CD4-positive, alpha-beta memory T cell (primary cell): ENCODE data around the gene ACVR2B. TPM values are rescaled to one million over a fixed set of nuclear protein-coding genes. Genes with fewer than 3 reads are reported as not detected.

Experiments
- CTCF ChIA-PET: fragments of 350-600 bp; sonication (Branson Sonifier 250); formaldehyde crosslinking; loops from one replicate; lab custom pipeline; 2021; ENCODE audit warnings: inconsistent platforms; ENCODE audit not compliant: partially characterized antibody; lab: Charles Lee
- POLR2A ChIA-PET: fragments of 350-600 bp; sonication (Branson Sonifier 250); formaldehyde crosslinking; loops from one replicate; lab custom pipeline; 2021; ENCODE audit not compliant: partially characterized antibody; lab: Charles Lee
- DNase-seq, 5 donors: peaks; one replicate each; pipeline versions ENCODE4 v3.0.0 to v3.0.0-alpha.2; 2020 to 2022; ENCODE audit warnings: mixed read lengths in 1 of 5
- H3K27ac ChIP-seq: one replicate; pipeline ENCODE4 v1.7.0; 2013; ENCODE audit warnings: low read depth, low read length
- H3K27me3 ChIP-seq: 2 replicates; pipeline ENCODE4 v1.7.0; 2013; ENCODE audit warnings: mild to moderate bottlenecking, low read length, moderate library complexity; ENCODE audit not compliant: insufficient read depth
- H3K36me3 ChIP-seq: 2 replicates; pipeline ENCODE4 v1.7.0; 2013; ENCODE audit warnings: mild to moderate bottlenecking, low read length, moderate library complexity; ENCODE audit not compliant: insufficient read depth
- H3K4me1 ChIP-seq: 2 replicates; pipeline ENCODE4 v1.7.0; 2013; ENCODE audit warnings: mild to moderate bottlenecking, low read length, moderate library complexity; ENCODE audit not compliant: insufficient read depth
- H3K4me3 ChIP-seq, 2 donors: one replicate each; pipeline ENCODE4 v1.7.0; 2013; ENCODE audit warnings: low read length in 2 of 2, mild to moderate bottlenecking in 1 of 2
- H3K9me3 ChIP-seq, 2 donors: one replicate each; pipeline ENCODE4 v1.7.0; 2013; ENCODE audit warnings: low read length in 2 of 2, control low read depth in 1 of 2; ENCODE audit not compliant: control insufficient read depth in 1 of 2
- H3K27ac Mint-ChIP-seq, 7 donors: one replicate each; pipeline ENCODE4 v1.8.0; 2020 to 2021; ENCODE audit warnings: mixed read lengths in 7 of 7, mild to moderate bottlenecking in 6 of 7, inconsistent platforms in 3 of 7, moderate library complexity in 3 of 7
- H3K27me3 Mint-ChIP-seq, 2 donors: one replicate each; pipeline ENCODE4 v1.8.0; 2020 to 2021; ENCODE audit warnings: mixed read lengths in 2 of 2
- H3K36me3 Mint-ChIP-seq, 2 donors: one replicate each; pipeline ENCODE4 v1.8.0; 2020 to 2021; ENCODE audit warnings: mixed read lengths in 2 of 2, inconsistent platforms in 1 of 2, mild to moderate bottlenecking in 1 of 2
- H3K4me1 Mint-ChIP-seq, 4 donors: one replicate each; pipeline ENCODE4 v1.8.0; 2020 to 2021; ENCODE audit warnings: mixed read lengths in 4 of 4, mild to moderate bottlenecking in 1 of 4
- H3K4me3 Mint-ChIP-seq, 8 donors: one replicate each; pipeline ENCODE4 v1.8.0; 2020 to 2021; ENCODE audit warnings: mixed read lengths in 8 of 8, mild to moderate bottlenecking in 7 of 8, moderate library complexity in 6 of 8, inconsistent platforms in 3 of 8
- H3K9me3 Mint-ChIP-seq, 8 donors: one replicate each; pipeline ENCODE4 v1.8.0; 2020 to 2021; ENCODE audit warnings: mixed read lengths in 8 of 8, mild to moderate bottlenecking in 5 of 8, inconsistent platforms in 3 of 8, moderate library complexity in 1 of 8
- intact Hi-C: fragments of 100-400 bp; cut with micrococcal nuclease; formaldehyde crosslinking; loops from one replicate; pipeline ENCODE4 v1.15.1; 2023
- polyA plus RNA-seq, 2 donors: library from polyadenylated mRNA; unstranded; fragments of 300-500 nt; fragmentation: Illumina TruSeq; gene quantifications; one replicate each; pipeline ENCODE4 v1.2.3, GENCODE V29; 2021
- total RNA-seq, 2 experiments: library from RNA; stranded (reverse); gene quantifications; one replicate each; pipeline ENCODE4 v1.2.3, GENCODE V29; 2021

Gene ACVR2B
- total and polyA plus RNA-seq, 4 experiments from 2014 or later, result 0.44 to 13.2 (median 7.2) TPM

GRCh38 chr3:38480930-38481329 is 27.2 kb downstream of the ACVR2B start:
- DNase-seq, result no peak
- ChIA-PET CTCF (interaction anchor here (0.8 to 6.4 kb wide), 32 partner anchors 9 to 502 kb away, joined by 3 to 230 read pairs (median 5); partner anchors contain the start of genes ACVR2B, EXOG and XYLB), POLR2A (interaction anchor here (2.2 kb wide), 1 partner anchor 134 kb away, joined by 17 read pairs; the partner anchor contains the start of gene XYLB)
- no peak overlapping the region for H3K27ac Mint-ChIP-seq
- no peak overlapping the region for H3K4me3 Mint-ChIP-seq
- Histone ChIP-seq H3K27me3 (no peaks in the 10 kb centered on the region), H3K36me3 (peaks cover 27% of the 10 kb centered on the region), H3K4me3 (no peak overlapping the region), H3K9me3 (no peaks in the 10 kb centered on the region), H3K4me1 (no peaks in the 10 kb centered on the region), H3K27ac (no peak overlapping the region)
- no peaks in the 10 kb centered on the region for H3K9me3 Mint-ChIP-seq
- H3K36me3 Mint-ChIP-seq, result peaks cover 36% of the 10 kb centered on the region in 2 donors
- H3K27me3 Mint-ChIP-seq, result no peaks in the 10 kb centered on the region
- intact Hi-C loops, result loop anchor here (1.0 kb wide), 3 partner anchors 135 to 507 kb away; partner anchors contain the start of gene XYLB
- H3K4me1 Mint-ChIP-seq, result peaks cover 0 to 8% (median 1%) of the 10 kb centered on the region in 4 donors

DNA sequence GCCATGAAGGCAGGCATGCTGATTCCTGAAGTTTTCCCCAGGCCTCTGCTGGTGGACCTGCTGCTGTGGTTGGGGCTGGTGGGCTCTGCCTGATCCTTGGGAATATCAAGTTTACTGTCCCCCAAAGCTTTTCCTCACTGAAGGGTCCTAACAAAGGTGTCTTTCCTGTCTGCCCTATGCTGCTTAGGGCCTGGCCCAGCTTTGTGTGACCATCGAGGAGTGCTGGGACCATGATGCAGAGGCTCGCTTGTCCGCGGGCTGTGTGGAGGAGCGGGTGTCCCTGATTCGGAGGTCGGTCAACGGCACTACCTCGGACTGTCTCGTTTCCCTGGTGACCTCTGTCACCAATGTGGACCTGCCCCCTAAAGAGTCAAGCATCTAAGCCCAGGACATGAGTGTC is 29.3 kb downstream of the ACVR2B start:
- no peak overlapping the region for H3K4me3 Mint-ChIP-seq
- CTCF ChIA-PET, result interaction anchor here (1.0 to 6.4 kb wide), 3 partner anchors 9 to 138 kb away, joined by 3 to 230 read pairs (median 3); partner anchors contain the start of gene XYLB
- no peak overlapping the region for H3K4me3 ChIP-seq

DNA sequence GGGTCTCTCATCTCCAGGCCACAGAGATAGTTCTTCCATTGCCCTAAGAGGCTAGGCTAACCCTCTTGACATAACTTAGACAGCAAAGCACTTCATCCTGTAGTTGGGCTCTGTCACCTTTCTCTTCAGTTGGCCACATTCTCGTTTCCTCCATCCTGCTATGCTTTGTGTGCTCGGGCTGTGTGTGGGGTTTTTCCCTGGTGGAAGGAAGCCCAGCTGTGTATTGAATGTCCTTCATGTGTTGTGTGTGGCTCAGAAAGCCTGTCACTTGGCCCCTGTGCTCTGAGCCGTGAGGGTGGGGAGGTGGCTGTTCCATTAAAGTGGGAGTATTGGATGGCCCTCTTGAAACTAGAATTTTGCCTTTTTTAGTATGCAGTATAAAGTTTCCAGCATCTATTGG is 33.6 kb downstream of the ACVR2B start:
- CTCF ChIA-PET, result interaction anchor here (1.2 to 3.9 kb wide), 2 partner anchors 34 to 141 kb away, joined by 6 to 15 read pairs; partner anchors contain the start of gene XYLB
- no peak for DNase-seq

More for the DNA sequence above, 29.3 kb downstream of the ACVR2B start:
- H3K4me1 Mint-ChIP-seq, result peaks cover 0 to 5% (median under 1%) of the 10 kb centered on the region in 4 donors
- no peaks in the 10 kb centered on the region for H3K4me1 ChIP-seq
- no peak overlapping the region for H3K27ac Mint-ChIP-seq
- H3K27me3 Mint-ChIP-seq, result no peaks in the 10 kb centered on the region
- no peaks in the 10 kb centered on the region for H3K27me3 ChIP-seq
- DNase-seq, result no peak
- intact Hi-C loops, result no loop called here
- no peak overlapping the region for H3K27ac ChIP-seq
- no peaks in the 10 kb centered on the region for H3K9me3 Mint-ChIP-seq
- POLR2A ChIA-PET, result interaction anchor here (1.4 kb wide), 1 partner anchor 13 kb away, joined by 4 read pairs; the partner anchor contains the start of gene EXOG
- no peaks in the 10 kb centered on the region for H3K9me3 ChIP-seq
- H3K36me3 ChIP-seq, result peaks cover 27% of the 10 kb centered on the region
- peaks cover 36 to 37% of the 10 kb centered on the region in 2 donors for H3K36me3 Mint-ChIP-seq

GRCh38 chr3:38488949-38489348 is 35.3 kb downstream of the ACVR2B start:
- H3K27ac ChIP-seq, result no peak overlapping the region
- H3K27me3 Mint-ChIP-seq, result no peaks in the 10 kb centered on the region
- intact Hi-C loops, result no loop called here
- peaks cover 4 to 5% of the 10 kb centered on the region in 2 donors for H3K36me3 Mint-ChIP-seq
- ChIA-PET CTCF (interaction anchor here (0.9 to 3.9 kb wide), 3 partner anchors 32 to 167 kb away, joined by 3 to 15 read pairs (median 3); no protein-coding TSS in a partner anchor), POLR2A (no interaction called here)
- H3K4me1 Mint-ChIP-seq, result peaks cover 0 to 2% (median 0%) of the 10 kb centered on the region in 4 donors
- no peaks in the 10 kb centered on the region for H3K4me1 ChIP-seq
- no peaks in the 10 kb centered on the region for H3K9me3 Mint-ChIP-seq
- H3K4me3 Mint-ChIP-seq, result no peak overlapping the region
- H3K36me3 ChIP-seq, result no peaks in the 10 kb centered on the region
- H3K27me3 ChIP-seq, result no peaks in the 10 kb centered on the region
- H3K4me3 ChIP-seq, result no peak overlapping the region
- DNase-seq, result no peak
- H3K9me3 ChIP-seq, result no peaks in the 10 kb centered on the region
- no peak overlapping the region for H3K27ac Mint-ChIP-seq

More for the DNA sequence above, 33.6 kb downstream of the ACVR2B start:
- Mint-ChIP-seq H3K4me3 (no peak overlapping the region), H3K36me3 (peaks cover 17 to 18% of the 10 kb centered on the region in 2 donors), H3K4me1 (peaks cover 0 to 2% (median 0%) of the 10 kb centered on the region in 4 donors), H3K27ac (peak overlapping the region in 1 of 7 donors; percentile 68), H3K27me3 (no peaks in the 10 kb centered on the region), H3K9me3 (no peaks in the 10 kb centered on the region)
- POLR2A ChIA-PET, result no interaction called here
- no peaks in the 10 kb centered on the region for H3K9me3 ChIP-seq
- no peak overlapping the region for H3K4me3 ChIP-seq
- H3K27ac ChIP-seq, result no peak overlapping the region
- no peaks in the 10 kb centered on the region for H3K27me3 ChIP-seq
- H3K4me1 ChIP-seq, result no peaks in the 10 kb centered on the region
- H3K36me3 ChIP-seq, result peaks cover 8% of the 10 kb centered on the region
- intact Hi-C loops, result no loop called here

DNA sequence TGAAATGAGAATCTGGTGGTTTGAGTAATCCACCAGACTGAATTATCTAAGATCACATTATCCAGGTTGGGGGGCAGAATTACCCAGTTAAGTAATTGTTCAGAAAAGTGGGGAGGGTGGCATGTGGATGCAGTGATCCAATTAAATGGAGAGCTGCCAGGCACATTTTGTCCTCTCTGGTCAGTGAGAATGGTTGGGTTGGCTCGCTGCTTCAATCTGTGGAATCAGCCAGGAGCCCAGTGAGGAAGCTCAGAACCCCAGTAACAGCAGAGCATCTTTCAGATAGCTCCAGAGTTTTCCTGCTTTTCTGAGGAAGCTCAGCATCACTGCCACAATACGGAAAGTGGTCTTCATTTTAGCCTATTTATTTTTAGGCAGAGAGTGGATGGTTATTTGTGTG is 36.1 kb downstream of the ACVR2B start:
- no peak overlapping the region for H3K4me3 ChIP-seq
- no peaks in the 10 kb centered on the region for H3K36me3 ChIP-seq
- Mint-ChIP-seq H3K36me3 (peaks cover 3 to 5% of the 10 kb centered on the region in 2 donors), H3K9me3 (no peaks in the 10 kb centered on the region), H3K27ac (peak overlapping the region in 2 of 7 donors; percentile 1 to 69), H3K4me1 (peaks cover 0 to 2% (median 0%) of the 10 kb centered on the region in 4 donors), H3K27me3 (no peaks in the 10 kb centered on the region), H3K4me3 (no peak overlapping the region)
- intact Hi-C loops, result loop anchor here (10.0 kb wide), 2 partner anchors 355 to 895 kb away; partner anchors contain the start of gene SLC25A38
- H3K27me3 ChIP-seq, result no peaks in the 10 kb centered on the region
- DNase-seq, result no peak
- ChIA-PET CTCF (interaction anchor here (0.9 to 3.9 kb wide), 6 partner anchors 10 to 166 kb away, joined by 3 to 15 read pairs (median 3); no protein-coding TSS in a partner anchor), POLR2A (interaction anchor here (0.9 kb wide), 1 partner anchor 325 kb away, joined by 4 read pairs; no protein-coding TSS in a partner anchor)
- H3K27ac ChIP-seq, result no peak overlapping the region
- no peaks in the 10 kb centered on the region for H3K9me3 ChIP-seq
- no peaks in the 10 kb centered on the region for H3K4me1 ChIP-seq

- intact Hi-C loops, result loop anchor here (10.0 kb wide), 2 partner anchors 354 to 894 kb away; partner anchors contain the start of gene SLC25A38
- no peaks in the 10 kb centered on the region for H3K9me3 ChIP-seq
- CTCF ChIA-PET, result interaction anchor here (1.0 to 3.9 kb wide), 5 partner anchors 10 to 162 kb away, joined by 3 to 15 read pairs (median 3); no protein-coding TSS in a partner anchor
Measured at GRCh38 chr3:38490281-38491030, 36.8 kb downstream of the ACVR2B start.

More at GRCh38 chr3:38490281-38491030, 36.8 kb downstream of the ACVR2B start:
- Mint-ChIP-seq H3K4me3 (no peak overlapping the region), H3K27ac (peak overlapping the region in 2 of 7 donors; percentile 2 to 17), H3K9me3 (no peaks in the 10 kb centered on the region), H3K4me1 (no peaks in the 10 kb centered on the region), H3K36me3 (peaks cover 0 to 3% of the 10 kb centered on the region in 2 donors), H3K27me3 (no peaks in the 10 kb centered on the region)
- H3K36me3 ChIP-seq, result no peaks in the 10 kb centered on the region
- no peak overlapping the region for H3K4me3 ChIP-seq
- no peaks in the 10 kb centered on the region for H3K4me1 ChIP-seq
- no peaks in the 10 kb centered on the region for H3K27me3 ChIP-seq
- no peak overlapping the region for H3K27ac ChIP-seq
- DNase-seq, result no peak
- POLR2A ChIA-PET, result interaction anchor here (0.9 kb wide), 1 partner anchor 326 kb away, joined by 4 read pairs; no protein-coding TSS in a partner anchor
